GM21619 (cell line): ENCODE data around the gene NOP16.
A peak's percentile ranks its signal among the peaks of the same experiment; 100 is the strongest.
"Not testable (repeated sequence)": the region's sequence is repeated elsewhere in the genome, so short reads cannot be mapped to it uniquely, and the experiment has no call there.

Source experiments
- ATAC-seq: cut with Tn5 transposase; IDR thresholded peaks from one replicate; pipeline ENCODE4 v1.9.1; 2021; ENCODE audit not compliant: unreplicated experiment

Gene NOP16

DNA sequence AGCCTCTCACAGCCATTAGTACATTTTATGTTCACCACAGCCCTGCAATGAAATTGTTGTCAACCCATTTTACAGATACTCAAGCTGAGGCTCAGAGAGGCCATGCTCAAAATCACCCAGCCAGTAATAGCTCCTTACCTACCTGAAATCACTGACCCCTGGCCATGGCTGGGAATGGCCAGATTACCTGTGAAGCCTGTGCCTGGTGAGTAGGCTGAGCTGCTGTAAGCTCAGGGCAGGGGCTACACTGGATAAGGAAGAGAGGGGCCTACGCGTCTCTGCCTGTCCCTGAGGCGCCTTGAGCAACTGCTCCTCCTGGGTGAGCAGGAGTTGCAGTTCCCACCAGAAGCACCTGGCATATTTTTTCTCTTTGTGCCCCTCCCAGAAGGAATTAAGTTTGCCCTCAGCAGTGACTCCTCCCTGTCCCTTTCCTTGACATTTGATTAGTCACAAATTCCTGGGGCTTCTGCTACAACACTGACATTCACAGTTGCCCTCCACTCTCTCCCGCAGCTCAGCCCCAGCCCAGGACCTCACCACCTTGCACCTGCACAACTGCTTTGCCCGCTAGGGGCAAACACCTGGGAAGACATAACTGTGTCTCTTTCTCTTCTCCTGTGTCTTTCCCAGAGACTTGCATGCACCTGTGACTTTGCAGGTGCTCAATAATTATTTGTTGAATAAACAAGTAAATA is 22.2 kb upstream of the NOP16 start:
- ATAC-seq: no peak

DNA sequence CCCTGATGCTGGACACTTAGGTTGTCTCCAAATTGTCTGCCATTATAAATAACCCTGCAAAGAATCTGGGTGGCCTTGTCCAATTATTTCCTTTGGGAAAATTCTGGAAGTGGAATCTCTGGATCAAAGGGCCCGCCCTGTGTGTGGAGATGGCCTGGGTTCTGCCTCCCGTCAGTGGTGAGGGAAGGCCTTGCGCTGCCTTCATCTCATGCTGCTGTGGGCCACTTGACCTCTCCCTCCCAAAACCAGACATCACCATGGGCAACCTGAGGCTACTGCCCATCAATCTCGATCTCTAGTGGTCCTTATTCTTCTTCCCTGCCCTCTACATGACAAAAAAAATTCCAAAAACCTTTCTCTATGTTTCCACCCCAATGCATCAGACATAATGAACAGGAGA is 21.4 kb upstream of the NOP16 start:
- no peak for ATAC-seq

DNA sequence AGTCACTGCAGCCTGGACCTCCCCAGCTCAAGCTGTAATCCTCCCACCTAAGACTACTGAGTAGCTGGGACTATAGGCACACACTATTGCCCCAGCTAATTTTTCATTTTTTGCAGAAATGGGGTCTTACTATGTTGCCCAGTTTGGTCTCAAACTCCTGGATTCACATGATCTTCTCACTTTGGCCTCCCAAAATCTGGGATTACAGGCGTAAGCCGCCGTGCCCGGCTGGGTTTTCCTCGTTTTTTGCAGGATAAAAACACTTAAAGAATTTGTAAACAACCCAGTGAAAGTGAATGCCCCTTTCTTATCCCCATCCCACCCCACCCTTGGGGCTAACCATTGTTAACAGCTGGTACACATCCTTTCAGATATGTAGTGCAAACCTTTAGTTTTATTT is 20.2 kb upstream of the NOP16 start:
- ATAC-seq: no peak

DNA sequence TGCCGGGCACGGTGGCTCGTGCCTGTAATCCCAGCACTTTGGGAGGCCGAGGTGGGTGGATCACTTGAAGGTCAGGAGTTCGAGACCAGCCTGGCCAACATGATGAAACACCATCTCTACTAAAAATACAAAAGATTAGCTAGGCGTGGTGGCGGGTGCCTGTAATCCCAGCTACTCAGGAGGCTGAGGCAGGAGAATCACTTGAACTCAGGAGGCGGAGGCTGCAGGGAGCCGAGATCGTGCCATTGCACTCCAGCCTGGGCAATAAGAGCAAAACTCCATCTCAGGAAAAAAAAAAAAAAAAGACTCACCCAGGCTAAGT is 19.8 kb upstream of the NOP16 start:
- not testable (repeated sequence) for ATAC-seq

DNA sequence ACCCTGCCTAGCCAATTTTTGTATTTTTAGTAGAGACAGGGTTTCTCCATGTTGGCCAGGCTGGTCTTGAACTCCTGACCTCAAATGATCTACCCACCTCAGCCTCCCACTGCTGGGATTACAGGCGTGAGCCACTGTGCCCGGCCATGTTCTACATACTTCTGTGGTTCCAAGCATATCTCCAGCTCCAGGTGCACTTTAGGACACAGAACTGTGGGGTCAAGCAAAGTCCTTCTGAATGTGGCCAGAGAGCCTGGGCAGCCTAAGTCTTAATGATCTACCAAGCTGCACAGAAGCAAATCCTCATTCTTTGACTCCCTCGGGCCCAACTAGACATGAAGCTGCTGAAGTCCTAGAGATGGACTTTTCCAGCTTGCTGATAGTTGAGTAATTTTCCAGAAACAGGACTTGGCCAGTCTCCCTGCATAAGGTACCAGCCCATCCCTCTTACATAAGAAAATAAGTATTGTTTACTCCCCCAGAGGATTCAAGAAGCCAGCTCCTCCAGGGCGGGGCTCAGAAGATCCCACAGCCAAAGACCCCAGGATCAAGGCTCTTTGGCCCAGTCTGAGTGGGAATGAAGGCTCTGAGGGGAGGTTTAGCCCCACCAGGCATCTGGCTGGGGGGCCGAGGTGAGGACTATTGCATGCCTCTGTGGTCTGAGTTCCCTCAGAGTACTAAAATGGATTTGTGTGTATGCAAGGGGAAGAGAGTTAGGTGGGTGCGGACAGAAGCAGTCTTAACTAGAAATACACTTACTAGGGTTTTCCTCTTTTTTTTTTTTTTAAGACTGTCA is 19.3 kb upstream of the NOP16 start:
- ATAC-seq: no peak

DNA sequence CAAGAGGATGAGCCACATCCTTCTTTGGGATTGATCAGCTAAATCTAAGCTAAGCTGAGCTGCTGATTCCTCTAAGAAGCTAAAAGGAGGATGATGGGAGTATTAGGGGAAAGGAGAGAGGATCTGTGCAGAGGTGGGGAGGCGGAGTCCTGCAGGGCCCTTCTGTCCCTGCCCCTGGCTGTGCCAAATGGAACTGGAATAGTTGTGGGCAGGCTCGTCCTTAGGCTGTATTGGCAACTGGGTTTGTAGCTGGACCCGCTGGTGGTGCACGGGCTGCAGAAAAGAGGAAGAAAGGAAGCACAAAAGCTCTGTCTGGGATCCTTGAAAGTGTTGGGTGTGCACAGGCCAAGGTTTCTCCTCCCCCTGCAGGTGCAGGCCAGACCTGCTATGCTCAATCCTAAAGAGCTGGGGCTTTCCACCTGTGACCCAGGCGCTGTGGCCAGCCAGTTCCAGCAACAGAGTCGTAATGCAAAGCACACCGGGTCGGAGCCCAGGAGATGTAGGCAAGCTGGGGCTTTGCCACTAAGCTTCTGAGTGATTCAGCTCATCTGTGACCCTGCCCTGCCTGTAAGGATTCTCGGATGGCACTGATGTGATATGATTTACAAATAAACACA is 18.1 kb upstream of the NOP16 start:
- ATAC-seq: no peak

DNA sequence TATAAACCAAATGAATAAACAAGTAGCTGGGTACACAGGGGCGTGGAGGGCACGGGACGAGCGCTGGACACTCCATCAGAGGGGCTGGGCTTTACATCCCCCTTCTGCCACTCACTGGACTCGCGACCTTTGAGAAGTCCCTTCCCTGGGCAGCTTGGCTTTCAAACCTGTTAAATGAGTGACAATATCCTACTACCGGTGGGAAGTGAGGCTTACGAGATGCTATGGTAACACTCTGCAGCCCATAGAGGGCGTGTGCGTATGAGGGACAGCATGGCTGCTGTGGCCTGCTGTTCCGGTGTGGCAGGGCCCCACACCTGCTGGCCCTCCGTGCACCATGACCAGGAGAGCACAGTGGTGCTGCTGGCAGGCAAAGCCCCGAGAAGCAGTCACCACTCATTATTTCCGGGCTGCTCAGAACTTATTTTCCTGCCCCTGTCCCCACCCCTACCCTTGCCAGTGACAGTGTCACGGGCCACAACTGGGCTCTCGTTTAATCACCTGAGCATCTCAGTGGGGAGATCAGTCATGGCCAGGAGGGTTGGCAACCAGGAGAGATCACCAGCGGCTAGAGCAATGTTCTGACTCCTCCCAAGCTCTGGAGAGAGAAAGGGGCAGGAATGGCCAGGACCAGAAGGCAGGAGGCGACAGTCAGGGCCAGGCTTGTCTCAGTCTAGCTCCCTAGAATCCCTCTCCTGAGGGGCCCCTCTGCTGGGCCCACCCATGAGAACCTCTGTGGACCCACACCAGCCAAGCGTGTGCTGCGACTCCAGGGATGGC is 17.4 kb upstream of the NOP16 start:
- ATAC-seq: no peak

DNA sequence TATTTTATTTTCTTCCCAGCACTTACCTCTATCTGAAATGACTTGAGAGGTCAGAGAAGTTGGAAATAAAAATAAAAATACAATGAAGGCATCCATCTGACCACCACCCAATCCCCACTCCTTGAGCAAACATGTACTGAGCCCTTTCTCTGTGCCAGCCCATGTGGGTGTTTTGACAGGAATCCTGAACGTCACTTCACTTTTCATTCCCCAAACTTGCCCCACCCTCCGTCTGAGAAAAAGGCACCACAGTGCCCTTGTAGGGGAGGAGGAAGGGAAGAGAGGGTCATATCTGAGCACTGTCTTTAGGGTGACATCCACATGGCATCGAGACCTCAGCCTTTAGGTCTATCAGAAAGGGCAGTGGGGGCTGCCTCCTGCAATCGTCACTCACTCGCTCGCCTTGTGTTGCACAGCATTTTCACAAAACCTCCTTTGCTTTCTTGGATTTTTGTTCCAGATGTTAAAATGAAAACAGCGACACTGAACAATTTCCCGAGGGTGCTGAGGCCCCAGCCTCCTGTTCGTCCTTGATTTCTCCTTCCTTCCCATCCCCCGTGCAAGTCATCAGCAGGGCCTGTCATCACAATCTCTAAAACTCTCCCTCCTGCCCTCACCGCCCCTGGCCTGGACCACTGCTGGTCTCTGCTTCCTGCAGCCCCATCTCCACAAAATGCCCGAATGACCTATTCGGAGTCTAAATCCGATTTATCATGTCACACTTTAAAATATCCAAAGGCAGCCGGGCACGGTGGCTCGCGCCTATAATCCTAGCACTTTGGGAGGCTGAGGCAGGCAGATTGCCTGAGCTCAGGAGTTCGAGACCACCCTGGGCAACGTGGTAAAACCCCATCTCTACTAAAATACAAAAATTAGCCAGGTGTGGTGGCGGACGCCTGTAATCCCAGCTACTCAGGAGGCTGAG is 13.1 kb upstream of the NOP16 start:
- no peak for ATAC-seq

DNA sequence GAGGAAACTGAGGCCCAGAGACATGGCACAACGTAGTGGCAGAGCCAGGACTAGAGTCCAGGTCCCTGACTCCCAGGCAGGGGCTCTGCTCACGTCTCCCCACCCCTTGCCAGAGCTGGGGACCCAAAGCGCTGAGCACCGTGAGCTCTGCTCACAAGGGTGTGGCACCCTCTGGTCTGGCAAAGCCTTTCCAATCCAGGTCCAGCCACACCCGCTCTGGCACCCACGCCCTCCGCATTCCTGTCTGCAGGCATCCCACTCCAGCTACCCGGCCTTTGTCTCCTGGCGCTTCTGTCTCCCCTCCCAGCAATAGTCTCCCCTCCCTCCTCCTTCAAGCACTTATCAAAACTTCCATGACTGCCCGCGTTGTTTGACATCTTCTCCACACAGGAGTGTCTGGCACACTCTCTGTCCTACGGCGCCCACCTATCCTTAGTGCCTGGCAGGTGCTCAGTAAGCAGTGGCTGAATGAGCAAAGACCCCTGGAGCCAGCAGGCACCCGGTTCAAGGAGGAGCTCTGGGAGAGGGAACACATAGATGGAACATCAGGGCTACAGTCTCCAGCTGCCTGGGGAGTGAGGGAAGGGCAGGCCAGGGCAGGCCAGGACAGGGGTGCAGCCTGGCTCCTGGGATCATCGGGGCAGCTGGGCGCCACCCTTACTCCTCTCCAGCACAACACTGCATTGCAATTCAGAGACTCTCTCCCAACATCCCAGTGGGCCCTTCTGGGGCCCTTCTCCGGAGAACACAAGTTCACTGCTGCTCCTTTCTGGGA is 12.2 kb upstream of the NOP16 start:
- ATAC-seq: no peak

DNA sequence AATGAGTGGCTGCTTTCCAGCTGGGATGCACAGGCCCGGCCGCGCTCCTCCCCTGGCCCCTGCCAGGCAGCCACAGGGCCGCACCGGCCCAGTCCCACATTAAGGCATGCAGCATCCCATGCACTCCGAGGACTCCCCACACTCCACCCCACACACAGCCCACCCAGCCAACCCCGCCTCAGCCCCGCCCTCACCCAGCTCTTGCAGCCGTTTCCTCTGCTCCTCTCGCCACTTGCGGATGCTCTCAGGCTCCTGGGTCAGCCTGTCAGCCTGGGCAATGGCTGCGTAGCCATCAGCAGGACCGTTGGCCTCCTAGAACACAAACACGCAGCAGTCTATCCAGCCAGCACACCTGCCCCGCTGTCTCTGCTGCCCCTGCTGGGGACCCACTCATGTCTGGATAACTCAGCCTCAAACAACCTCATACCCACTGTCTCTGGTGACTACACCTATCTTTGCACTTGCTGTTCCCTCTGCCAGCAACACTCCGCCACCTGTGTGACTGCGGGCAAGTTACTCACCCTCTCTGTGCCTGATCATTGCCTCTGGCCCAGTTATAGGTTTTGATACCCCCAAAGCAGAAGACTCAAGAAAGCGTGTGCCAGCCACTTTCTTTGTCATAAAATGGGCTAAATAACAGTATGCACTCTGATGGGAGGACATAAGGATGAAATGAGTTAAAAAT is 9.5 kb upstream of the NOP16 start:
- no peak for ATAC-seq

DNA sequence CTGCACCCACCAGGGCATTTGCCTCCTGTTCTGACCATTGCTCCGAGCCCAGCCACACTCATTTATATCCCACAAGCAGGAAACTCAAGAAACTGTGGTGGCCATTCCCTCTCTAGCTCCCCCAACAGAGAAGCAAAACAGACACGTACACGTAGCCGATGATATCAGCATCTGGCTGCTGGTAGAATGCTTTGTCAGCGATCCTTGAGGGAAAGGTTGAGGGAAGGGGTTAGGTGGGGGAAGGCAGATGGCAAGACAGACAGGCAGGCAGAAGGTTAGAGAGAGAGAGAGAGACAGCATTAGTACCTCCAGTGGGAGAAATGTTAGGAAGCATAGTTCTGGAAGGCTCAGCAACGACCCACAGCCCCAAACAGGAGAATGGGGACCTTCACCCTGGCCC is 7.9 kb upstream of the NOP16 start:
- no peak for ATAC-seq

DNA sequence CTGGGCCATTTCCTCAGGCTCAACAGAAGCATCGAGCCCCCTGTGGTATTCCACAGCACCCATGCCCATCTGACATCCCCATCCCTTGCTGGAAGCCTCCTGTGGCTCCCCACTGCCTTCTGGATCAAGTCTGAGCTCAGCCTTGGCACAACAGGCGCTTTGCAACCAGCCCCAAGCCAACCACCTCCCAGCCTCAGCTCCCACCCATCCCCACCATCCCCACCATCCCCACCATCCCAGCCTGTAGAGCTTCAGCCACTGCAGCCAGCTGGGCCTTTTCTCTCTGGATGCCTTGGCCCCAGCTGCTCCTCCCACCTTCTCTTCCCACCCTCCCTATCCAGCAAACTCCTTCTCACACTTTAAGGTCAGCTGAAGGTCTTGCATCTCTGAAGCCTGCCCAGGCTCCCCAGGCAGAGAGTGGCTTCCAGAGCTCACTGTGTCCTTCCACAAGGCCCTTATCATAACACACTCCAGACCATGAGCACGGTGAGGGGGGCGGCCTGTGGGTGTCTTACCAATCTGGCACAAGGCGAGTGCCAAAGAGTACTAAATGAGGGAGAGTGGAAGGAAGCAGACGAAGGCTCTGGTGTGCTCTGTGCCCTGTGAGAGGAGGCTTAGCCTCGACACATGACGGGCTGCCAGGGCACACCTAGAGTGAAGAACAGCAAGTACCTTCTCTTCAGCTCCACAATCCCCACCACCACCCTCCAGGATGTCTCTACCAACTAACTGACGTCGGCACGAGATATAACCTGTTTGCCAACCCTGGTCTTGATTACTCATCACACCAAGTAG is 6.7 kb upstream of the NOP16 start:
- no peak for ATAC-seq

DNA sequence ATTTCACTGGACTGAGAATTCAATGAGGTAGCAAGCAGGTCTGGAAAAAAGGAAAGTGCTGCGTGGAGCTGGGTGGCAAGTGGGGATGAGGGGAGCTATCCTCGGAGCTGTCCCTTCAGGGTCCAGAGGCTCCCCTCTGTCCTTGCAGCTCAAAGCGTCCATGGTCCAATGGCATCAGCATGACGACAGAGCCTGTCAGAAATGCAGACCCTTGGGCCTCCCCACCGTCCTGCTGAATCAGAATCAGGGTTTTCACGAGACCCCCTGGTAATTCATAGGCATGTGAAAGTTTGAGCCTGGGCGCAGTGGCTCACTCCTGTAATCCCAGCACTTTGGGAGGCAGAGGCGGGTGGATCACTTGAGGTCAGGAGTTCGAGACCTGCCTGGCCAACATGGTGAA is 5.7 kb upstream of the NOP16 start:
- ATAC-seq: no peak

DNA sequence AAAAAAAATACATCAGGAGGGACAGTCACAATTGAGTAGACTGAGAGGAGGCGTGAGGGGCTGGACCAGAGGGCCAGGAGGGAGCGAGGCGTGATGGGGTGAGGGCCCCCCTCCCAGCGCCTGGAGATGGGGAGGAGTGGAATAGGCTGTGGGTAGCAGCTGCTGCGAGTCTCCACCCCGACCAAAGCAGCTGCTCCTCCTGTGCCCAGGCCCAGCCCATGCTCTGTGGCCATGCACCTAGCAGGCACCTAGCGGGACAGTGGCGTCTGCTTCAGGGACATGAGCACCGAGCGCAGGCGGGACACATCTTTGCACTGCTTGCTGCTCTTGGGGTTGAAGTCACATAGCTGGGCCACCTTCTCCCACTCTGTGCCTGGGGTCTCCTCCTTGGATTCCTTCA is 4.1 kb upstream of the NOP16 start:
- ATAC-seq: no peak

DNA sequence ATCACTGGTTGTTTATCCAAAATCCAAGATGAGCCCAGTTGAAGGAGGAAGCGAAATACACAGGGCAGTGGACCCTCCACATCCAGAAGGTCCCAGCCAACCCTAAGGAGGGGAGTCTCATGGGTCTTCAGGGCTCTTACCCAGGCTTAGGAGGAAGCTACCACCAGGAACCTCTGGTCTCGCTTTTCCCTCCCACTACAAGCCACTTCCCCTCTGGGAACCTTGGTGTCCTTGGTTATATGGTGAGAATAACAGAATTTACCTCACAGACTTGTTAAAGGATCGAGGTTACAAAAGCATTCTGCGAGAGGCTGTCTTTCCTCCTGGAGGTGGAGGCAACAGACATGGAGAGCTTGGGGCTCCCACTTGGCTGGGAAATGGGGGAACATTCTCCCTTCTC is 3.6 kb upstream of the NOP16 start:
- ATAC-seq: no peak

DNA sequence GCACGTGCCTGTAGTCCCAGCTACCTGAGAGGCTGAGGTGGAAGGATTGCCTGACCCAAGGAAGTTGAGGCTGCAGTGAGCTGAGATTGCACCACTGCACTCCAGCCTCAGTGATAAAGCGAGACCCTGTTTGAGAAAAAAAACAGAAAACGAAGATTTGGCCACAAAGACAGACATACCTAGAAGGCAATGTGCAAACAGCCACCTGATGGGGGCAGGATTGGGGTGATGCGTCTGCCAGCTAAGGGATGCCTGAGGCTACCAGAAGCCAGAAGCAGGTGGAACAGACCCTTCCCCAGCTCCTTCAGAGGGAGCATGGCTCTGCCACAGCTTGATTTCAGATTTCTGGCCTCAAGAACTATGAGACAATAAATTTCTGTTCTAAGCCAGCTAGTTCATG is 3.1 kb upstream of the NOP16 start:
- no peak for ATAC-seq

DNA sequence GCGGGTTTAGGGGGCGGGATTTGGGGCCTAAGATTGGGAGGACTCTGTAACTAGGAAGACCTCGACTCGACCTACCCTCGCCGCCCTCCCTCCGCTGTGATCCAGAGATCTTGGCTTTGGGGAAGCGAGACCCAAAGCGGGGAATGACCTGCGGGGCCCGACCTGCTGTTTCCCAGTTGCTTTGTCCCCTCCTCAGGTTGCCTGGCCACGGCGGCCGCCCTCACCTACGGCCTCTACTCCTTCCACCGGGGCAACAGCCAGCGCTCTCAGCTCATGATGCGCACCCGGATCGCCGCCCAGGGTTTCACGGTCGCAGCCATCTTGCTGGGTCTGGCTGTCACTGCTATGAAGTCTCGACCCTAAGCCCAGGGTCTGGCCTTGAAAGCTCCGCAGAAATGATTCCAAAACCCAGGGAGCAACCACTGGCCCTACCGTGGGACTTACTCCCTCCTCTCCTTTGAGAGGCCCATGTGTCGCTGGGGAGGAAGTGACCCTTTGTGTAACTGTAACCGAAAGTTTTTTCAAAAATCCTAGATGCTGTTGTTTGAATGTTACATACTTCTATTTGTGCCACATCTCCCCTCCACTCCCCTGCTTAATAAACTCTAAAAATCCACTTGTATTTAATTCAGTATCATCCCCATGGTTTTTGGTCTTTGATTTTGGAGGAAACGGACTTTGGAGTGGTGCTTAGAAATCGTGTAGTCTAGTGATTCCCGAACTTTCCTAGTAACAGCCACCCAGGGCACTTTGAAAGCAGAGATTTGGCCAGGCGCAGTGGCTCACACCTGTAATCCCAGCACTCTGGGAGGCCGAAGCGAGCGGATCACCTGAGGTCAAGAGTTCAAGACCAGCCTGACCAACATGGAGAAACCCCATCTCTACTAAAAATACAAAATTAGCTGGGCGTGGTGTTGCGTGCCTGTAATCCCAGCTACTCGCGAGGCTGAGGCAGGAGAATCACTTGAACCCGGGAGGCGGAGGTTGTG is 1.0 kb upstream of the NOP16 start:
- ATAC-seq: peak; percentile 28
